ENCODE results near the gene P2RX1.

P2RX1 gene

DNA sequence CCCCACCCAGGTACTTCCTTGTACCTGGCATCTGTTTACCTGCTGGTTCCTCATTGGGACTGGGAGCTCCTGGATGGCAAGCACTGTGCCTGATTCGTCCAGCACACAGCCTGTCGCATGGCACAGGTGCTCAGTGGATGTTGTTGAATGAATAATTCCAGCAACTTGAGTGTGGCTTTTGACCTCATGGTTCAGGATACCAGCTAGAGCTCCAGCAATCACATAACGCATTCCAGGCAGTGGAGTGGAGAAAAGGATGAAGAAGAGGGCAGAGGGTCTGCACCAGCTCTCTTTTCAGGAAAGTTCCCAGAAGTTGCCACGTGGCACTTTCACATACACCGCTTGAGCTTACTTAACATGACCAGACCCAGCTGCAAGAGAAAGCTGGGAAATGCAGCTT lies 22.1 kb downstream of the P2RX1 start:
- no peak for DNase-seq (ENCODE audit: low read depth)
- H3K4me3 ChIP-seq (ENCODE audit: low read depth, low read length): no peak overlapping the region
- no peak for TF ChIP-seq POLR2A (IDR thresholded peaks at IDR 0.05; ENCODE audit: extremely low read depth, insufficient read length)
- TF ChIP-seq MYC (IDR thresholded peaks at IDR 0.05; ENCODE audit: low read depth, low read length): no peak
- TF ChIP-seq, protein P1, sequence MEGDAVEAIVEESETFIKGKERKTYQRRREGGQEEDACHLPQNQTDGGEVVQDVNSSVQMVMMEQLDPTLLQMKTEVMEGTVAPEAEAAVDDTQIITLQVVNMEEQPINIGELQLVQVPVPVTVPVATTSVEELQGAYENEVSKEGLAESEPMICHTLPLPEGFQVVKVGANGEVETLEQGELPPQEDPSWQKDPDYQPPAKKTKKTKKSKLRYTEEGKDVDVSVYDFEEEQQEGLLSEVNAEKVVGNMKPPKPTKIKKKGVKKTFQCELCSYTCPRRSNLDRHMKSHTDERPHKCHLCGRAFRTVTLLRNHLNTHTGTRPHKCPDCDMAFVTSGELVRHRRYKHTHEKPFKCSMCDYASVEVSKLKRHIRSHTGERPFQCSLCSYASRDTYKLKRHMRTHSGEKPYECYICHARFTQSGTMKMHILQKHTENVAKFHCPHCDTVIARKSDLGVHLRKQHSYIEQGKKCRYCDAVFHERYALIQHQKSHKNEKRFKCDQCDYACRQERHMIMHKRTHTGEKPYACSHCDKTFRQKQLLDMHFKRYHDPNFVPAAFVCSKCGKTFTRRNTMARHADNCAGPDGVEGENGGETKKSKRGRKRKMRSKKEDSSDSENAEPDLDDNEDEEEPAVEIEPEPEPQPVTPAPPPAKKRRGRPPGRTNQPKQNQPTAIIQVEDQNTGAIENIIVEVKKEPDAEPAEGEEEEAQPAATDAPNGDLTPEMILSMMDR (IDR thresholded peaks at IDR 0.05; ENCODE audit: low read depth, low read length): no peak
- TF ChIP-seq, protein P2, sequence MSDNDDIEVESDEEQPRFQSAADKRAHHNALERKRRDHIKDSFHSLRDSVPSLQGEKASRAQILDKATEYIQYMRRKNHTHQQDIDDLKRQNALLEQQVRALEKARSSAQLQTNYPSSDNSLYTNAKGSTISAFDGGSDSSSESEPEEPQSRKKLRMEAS (IDR thresholded peaks at IDR 0.05; ENCODE audit: low read depth, low read length): no peak

DNA sequence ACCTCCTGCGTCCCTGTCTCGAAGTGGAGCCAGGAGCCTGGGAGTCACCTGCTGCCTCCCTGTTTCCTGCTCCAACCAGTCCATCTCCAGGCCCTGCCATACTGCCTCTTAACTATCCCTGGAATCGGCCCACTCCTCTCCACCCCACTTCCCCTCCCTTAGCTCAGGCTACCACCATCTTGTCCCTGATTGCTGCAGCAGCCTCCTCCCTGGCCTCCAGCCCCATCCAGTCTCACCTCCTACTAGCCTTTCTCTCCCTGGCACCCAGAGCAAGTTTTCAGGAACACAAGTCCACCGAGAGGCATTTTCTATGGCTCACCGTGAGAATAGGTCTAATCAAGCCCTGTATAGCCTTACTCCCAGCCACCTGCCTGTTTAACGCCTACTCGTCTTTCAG lies 22.5 kb downstream of the P2RX1 start:
- TF ChIP-seq POLR2A (IDR thresholded peaks at IDR 0.05; ENCODE audit: extremely low read depth, insufficient read length): no peak
- TF ChIP-seq, protein P2 (IDR thresholded peaks at IDR 0.05; ENCODE audit: low read depth, low read length): no peak
- TF ChIP-seq, protein P1 (IDR thresholded peaks at IDR 0.05; ENCODE audit: low read depth, low read length): no peak
- TF ChIP-seq MYC (IDR thresholded peaks at IDR 0.05; ENCODE audit: low read depth, low read length): no peak
- no peak overlapping the region for H3K4me3 ChIP-seq (ENCODE audit: low read depth, low read length)
- DNase-seq (ENCODE audit: low read depth): no peak

DNA sequence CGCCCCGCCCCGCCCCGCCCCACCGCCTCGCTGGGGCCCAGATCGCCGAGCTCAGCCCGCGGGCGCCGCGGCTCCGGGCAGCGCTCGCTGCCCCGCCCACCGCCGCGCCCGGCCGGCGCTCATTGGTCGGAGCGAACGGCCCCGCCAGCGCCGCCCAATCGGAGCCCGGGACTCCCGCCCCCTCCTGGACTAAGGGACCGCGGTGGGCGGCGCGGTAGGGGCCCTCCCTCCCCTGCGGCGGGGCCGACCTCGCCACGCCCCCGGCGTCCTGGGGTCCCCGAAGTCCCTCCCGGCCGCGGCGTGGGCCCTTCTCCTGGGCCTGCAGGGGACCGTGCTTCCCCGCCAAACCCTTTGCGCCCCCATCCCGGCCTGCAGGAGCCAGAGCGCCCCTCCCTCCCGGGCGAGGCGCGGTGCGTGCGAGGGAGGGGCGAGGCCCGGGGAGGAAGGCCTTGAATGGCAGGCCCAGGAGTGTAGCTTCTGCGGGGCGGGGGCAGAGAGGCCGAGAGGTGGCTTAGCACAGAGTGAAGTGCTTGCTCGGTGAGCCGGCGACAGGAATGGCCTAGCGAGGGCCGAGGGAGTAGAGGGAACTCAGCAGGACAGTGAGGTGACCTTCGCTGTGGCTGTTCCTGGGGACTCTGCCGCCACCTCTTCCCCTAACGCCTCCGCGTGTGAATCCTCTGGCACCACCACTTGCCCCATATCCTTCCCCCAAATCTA lies 23.1 kb downstream of the P2RX1 start, which contains the start of gene CAMKK1:
TSS of gene CAMKK1 (minus strand) at position 51 of the 717 bp plus-strand sequence. CDS start 7,366 bp downstream, outside the sequence.
- TF ChIP-seq, protein P2 (IDR thresholded peaks at IDR 0.05; ENCODE audit: low read depth, low read length): no peak
- TF ChIP-seq, protein P1 (IDR thresholded peaks at IDR 0.05; ENCODE audit: low read depth, low read length): no peak
- peak within 1 kb of the TSS; percentile 36 for H3K4me3 ChIP-seq (ENCODE audit: low read depth, low read length)
- DNase-seq (ENCODE audit: low read depth): peak; percentile 86

DNA sequence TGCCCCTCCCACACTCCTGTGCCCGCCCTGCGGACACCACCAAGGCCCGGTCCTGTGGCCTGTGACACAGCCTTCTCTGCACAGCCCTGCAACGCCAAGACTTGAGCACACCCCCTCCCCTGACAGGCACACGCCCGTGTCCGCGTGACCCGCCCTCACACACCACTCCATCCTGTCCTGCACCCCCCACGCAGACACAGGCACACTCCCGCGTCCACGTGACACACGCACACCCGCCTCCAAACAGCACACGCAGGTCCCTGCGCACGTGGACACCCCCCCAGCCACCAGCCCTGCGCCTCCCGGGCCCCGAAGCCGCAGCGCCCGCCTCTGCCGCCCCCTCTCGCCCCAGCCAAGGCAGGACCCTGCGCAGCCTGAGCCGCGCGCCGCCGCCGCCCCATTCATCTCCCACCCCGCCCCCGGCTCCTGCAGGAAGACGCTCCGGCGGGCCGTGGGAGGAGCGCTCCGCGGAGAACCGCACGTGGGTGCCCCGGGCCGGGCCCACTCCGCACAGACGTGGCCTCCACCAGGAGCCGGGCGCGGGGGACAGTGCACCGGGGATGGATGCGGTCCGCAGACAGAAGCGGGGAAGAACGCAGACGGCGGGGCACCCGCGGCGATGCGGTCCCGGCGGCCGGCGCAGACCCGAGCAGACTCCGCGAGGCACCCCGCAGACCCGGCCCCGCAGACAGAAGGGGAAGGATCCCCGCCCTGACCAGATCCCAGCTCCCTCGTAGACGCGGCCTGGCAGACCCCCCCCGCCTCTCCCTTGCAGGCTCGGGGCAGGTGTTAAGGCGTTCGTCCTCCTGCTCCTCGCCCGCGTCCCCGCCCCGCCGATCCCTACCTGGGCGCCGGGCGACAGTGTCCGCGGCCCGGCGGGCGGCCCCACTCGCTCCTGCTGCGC lies 23.9 kb downstream of the P2RX1 start:
- peak overlapping the region; percentile 36 for H3K4me3 ChIP-seq (ENCODE audit: low read depth, low read length)
- DNase-seq (ENCODE audit: low read depth): peak; percentile 73
- TF ChIP-seq, protein P2 (IDR thresholded peaks at IDR 0.05; ENCODE audit: low read depth, low read length): peak; percentile 91
- TF ChIP-seq, protein P1 (IDR thresholded peaks at IDR 0.05; ENCODE audit: low read depth, low read length): no peak
- TF ChIP-seq MYC (IDR thresholded peaks at IDR 0.05; ENCODE audit: low read depth, low read length): peak; percentile 74

DNA sequence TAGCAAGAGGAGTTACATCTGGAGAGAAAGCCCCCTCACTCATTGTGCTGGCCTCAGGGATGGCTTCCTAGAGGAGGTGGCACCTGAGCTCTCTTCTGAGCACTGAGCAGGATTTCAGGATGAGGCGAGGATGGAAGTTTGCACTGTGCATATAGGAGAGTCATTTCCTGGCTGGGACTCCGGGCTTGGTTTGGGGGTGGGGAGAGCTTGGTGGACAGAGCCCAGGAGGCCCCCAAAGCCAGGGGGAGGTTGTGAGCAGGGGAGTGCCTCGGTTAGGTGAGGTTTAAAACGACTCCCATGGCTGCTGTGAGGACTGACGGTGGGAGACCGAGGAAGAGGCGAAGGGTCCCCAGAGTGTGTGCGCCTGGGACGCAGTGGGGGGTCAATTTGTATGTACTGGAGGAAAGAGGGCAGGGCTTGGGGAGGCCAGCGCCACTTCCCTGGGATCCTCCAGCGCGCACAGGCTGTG lies 24.6 kb downstream of the P2RX1 start:
- H3K4me3 ChIP-seq (ENCODE audit: low read depth, low read length): peak overlapping the region; percentile 25
- DNase-seq (ENCODE audit: low read depth): no peak
- TF ChIP-seq MYC (IDR thresholded peaks at IDR 0.05; ENCODE audit: low read depth, low read length): no peak
- TF ChIP-seq, protein P2 (IDR thresholded peaks at IDR 0.05; ENCODE audit: low read depth, low read length): no peak

DNA sequence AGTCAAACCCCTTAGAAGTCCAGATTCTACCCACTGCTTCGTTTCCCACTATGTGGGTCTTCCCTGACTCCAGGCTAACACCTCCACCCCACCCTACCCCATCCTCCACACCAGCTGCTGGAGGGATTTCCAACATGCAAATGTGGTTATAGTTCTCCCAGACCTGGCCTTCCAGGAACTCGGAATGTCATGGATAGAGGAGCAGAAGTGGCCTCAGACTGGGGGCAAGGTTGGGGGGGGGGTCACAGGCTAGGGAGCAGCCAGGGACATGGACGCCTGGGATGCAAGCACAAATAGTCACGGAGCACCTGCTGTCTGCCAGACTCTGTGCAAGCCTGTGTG lies 25.4 kb downstream of the P2RX1 start:
- TF ChIP-seq POLR2A (IDR thresholded peaks at IDR 0.05; ENCODE audit: extremely low read depth, insufficient read length): no peak
- TF ChIP-seq MYC (IDR thresholded peaks at IDR 0.05; ENCODE audit: low read depth, low read length): no peak
- TF ChIP-seq, protein P2 (IDR thresholded peaks at IDR 0.05; ENCODE audit: low read depth, low read length): no peak
- TF ChIP-seq, protein P1 (IDR thresholded peaks at IDR 0.05; ENCODE audit: low read depth, low read length): no peak
- no peak for DNase-seq (ENCODE audit: low read depth)
- H3K4me3 ChIP-seq (ENCODE audit: low read depth, low read length): no peak overlapping the region
